Measurements from ENCODE around the gene MRPS27. TPM values are rescaled to one million over a fixed set of nuclear protein-coding genes. Genes with fewer than 3 reads are reported as not detected.
"Not testable (repeated sequence)": the region's sequence is repeated elsewhere in the genome, so short reads cannot be mapped to it uniquely, and the experiment has no call there.

MRPS27 gene
- total RNA-seq, 4 donors from 2014 or later = 48.7 to 63.7 (median 51.9) TPM

DNA sequence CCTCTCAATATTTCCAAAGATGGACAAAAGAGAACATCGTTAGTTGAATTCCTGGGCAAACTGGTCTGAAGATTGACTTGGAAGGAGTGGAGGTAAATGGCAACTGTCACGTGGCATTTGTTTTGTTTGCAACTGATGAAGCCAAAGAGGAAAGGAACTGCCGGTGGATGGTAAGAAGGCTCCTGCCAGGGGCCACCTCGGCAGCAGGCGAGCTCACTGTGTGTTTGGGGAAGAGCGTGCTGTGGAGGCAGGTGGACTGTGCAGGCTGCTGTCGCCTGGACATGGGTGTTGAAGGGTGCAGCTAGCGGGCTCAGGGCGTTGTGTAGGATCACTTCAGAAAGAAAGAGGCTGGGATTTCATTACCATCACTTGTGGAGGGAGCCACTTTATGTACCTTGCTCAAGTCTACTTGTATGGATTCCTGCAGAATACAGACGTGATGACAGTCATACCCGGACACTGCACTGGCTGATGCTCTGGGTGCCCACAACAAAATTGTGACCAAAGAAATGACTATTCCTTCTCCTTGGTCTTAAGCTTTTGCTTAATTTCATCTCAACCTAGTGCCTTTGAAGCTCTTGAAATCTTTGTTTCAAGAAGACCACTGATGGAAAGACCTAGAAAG lies 140.1 kb downstream of the MRPS27 start:
- Histone ChIP-seq H3K27me3 (no peaks in the 10 kb centered on the region), H3K4me1 (peaks cover 17% of the 10 kb centered on the region), H3K36me3 (peaks cover 8% of the 10 kb centered on the region), H3K4me3 (peak overlapping the region; percentile 29), H3K9me3 (no peaks in the 10 kb centered on the region), H3K27ac (peak overlapping the region; percentile 71)
- WGBS = 50% methylated on average over 11 of the region's 11 CpGs
- TF ChIP-seq POLR2AphosphoS5 (IDR thresholded peaks at IDR 0.05) (no peak), POLR2A (IDR thresholded peaks at IDR 0.05) (no peak), EP300 (IDR thresholded peaks at IDR 0.05) (no peak)
- TF ChIP-seq, protein P1, sequence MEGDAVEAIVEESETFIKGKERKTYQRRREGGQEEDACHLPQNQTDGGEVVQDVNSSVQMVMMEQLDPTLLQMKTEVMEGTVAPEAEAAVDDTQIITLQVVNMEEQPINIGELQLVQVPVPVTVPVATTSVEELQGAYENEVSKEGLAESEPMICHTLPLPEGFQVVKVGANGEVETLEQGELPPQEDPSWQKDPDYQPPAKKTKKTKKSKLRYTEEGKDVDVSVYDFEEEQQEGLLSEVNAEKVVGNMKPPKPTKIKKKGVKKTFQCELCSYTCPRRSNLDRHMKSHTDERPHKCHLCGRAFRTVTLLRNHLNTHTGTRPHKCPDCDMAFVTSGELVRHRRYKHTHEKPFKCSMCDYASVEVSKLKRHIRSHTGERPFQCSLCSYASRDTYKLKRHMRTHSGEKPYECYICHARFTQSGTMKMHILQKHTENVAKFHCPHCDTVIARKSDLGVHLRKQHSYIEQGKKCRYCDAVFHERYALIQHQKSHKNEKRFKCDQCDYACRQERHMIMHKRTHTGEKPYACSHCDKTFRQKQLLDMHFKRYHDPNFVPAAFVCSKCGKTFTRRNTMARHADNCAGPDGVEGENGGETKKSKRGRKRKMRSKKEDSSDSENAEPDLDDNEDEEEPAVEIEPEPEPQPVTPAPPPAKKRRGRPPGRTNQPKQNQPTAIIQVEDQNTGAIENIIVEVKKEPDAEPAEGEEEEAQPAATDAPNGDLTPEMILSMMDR (IDR thresholded peaks at IDR 0.05) = no peak
- DNase-seq (ENCODE audit: low spot score in 2 of 2) = no peak

DNA sequence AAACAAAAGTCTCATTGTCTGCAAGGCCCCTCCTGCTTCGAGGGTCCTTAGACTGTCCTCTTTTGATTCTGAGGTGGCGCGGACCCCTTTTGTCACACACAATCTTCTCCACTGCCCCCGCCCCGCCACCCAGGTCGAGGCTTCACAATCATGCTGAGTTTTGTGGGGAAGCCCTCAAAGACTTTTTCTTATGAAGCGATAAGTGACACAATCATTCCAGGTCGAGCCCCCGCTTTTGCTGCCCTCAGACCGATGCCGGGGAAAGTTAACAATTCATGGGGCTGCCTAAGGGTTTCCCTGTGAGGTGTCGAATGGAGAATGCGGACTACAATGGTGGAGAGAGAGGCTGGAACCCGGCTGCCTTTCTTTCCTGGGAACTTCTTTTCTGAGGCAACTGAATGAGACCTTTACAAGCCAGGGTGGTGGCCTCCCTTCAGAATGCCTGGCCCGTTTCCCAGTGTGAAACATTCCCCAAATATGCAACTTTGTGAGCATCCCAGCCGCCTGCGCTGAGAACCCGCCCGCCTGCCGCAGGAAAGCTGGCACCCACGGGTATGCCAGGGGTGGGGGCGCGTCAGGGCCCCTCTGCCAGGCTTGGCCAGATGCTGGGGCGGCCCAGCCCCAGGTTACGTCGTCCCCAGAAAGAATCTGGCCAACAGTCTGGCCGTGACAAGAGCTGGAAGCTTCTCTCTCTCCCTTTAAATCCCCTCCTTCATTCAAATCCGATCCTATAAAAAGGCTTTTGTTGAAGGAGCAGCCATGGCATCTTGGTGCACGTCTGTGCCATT lies 140.8 kb downstream of the MRPS27 start:
- Histone ChIP-seq H3K4me1 (peaks cover 17% of the 10 kb centered on the region), H3K9me3 (no peaks in the 10 kb centered on the region), H3K4me3 (peak overlapping the region; percentile 29), H3K36me3 (peaks cover 6% of the 10 kb centered on the region), H3K27ac (peak overlapping the region; percentile 71), H3K27me3 (no peaks in the 10 kb centered on the region)
- WGBS = 32% methylated on average over 24 of the region's 29 CpGs
- TF ChIP-seq EP300 (IDR thresholded peaks at IDR 0.05) = no peak
- TF ChIP-seq POLR2AphosphoS5 (IDR thresholded peaks at IDR 0.05) = peak in 1 of 3 donors; percentile 14
- DNase-seq (ENCODE audit: low spot score in 2 of 2) = peak; percentile 83 to 87

DNA sequence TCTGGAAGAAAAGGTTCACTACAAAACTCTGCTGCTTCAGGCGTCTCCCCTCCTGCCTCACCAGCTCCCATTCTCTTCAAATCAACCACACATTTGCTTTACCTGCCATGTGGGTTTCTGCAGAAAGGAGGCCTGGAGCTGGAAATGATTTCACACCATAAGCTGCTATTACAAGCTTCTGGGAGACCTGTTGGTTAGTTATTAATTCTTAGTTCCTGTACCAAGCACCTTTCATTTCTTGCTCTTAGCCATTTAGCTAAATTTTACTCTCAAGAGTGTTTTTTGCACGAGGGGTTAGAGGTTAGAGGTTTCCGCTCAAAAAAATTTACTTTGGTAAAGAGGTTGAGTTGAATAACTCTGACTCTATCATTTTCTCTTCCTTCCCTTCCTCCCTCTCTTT lies 142.5 kb downstream of the MRPS27 start:
- WGBS = 90% methylated on average over 3 of the region's 3 CpGs
- DNase-seq (ENCODE audit: low spot score in 2 of 2) = no peak
- H3K9me3 ChIP-seq = no peaks in the 10 kb centered on the region
- H3K27me3 ChIP-seq = no peaks in the 10 kb centered on the region
- no peaks in the 10 kb centered on the region for H3K36me3 ChIP-seq
- peak overlapping the region; percentile 71 for H3K27ac ChIP-seq
- TF ChIP-seq POLR2A (IDR thresholded peaks at IDR 0.05) = no peak
- TF ChIP-seq, protein P1 (IDR thresholded peaks at IDR 0.05) = no peak
- TF ChIP-seq EP300 (IDR thresholded peaks at IDR 0.05) = no peak
- no peak for TF ChIP-seq POLR2AphosphoS5 (IDR thresholded peaks at IDR 0.05)
- H3K4me3 ChIP-seq = no peak overlapping the region
- peaks cover 17% of the 10 kb centered on the region for H3K4me1 ChIP-seq

DNA sequence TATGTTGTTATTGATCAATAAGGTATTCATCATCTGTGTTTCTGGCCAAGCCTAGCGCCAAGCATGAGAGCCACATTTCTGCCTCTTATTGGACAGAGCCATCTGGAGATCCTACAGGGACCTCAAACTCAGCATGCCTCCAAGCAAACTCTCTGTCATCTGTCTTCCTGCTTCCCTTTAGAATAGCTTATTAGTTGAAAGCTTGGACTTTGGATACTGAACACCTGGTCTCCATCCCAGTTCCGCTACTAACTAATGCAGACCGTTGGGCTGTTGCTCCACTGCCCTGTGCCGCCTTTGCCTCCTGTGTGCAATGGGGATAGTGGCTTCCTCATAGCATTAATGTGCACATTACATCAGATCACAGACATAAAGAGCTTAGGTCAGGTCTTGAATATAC lies 147.3 kb downstream of the MRPS27 start:
- TF ChIP-seq POLR2AphosphoS5 (IDR thresholded peaks at IDR 0.05) (no peak), POLR2A (IDR thresholded peaks at IDR 0.05) (no peak), EP300 (IDR thresholded peaks at IDR 0.05) (no peak)
- TF ChIP-seq, protein P1 (IDR thresholded peaks at IDR 0.05) = no peak
- Histone ChIP-seq H3K9me3 (no peaks in the 10 kb centered on the region), H3K36me3 (no peaks in the 10 kb centered on the region), H3K27ac (no peak overlapping the region), H3K4me3 (no peak overlapping the region), H3K4me1 (peaks cover 7% of the 10 kb centered on the region), H3K27me3 (no peaks in the 10 kb centered on the region)
- DNase-seq (ENCODE audit: low spot score in 2 of 2) = no peak
- 95% methylated on average over 4 of the region's 4 CpGs for WGBS

DNA sequence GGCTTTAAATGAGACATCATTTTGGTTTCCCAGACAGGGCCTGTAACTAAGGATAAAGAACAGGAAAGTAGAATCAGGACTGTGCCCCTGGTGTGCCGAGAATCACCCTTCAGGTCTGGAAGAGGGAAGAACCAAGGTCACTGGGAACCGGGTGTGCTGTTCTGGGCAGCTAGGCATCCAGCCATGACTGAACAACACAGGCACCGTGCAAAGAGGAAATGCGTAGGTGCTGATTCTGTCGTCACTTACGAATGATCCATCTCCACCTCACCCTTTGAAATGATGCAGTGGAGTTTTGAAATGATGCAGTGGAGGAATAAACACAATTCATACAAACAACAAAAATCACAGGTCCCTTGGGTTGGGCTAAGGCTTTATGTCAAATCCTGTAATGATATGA lies 148.4 kb downstream of the MRPS27 start:
- 90% methylated on average over 6 of the region's 6 CpGs for WGBS
- no peak for DNase-seq (ENCODE audit: low spot score in 2 of 2)

DNA sequence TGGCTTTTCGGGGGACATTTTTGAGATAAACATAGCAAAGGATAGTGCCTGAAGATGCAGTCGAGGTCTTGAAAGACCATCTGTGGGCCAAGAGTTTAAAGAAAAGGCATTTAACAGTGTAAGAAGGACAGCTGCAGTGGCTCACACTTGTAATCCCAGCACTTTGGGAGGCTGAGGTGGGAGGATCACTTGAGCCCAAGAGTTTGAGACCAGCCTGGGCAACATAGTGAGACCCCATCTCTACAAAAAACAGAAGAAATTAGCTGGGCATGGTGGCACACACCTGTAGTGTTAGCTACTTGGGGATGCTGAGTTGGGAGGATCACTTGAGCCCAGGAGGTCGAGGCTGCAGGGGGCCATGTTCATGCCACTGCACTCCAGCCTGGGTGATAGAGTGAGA lies 148.9 kb downstream of the MRPS27 start:
- 95% methylated on average over 3 of the region's 3 CpGs for WGBS
- not testable (repeated sequence) for H3K9me3 ChIP-seq

More for the DNA sequence above, 148.4 kb downstream of the MRPS27 start:
- TF ChIP-seq POLR2AphosphoS5 (IDR thresholded peaks at IDR 0.05) (no peak), POLR2A (IDR thresholded peaks at IDR 0.05) (no peak), EP300 (IDR thresholded peaks at IDR 0.05) (no peak)
- TF ChIP-seq, protein P1 (IDR thresholded peaks at IDR 0.05) = no peak
- H3K36me3 ChIP-seq = no peaks in the 10 kb centered on the region
- H3K9me3 ChIP-seq = no peaks in the 10 kb centered on the region
- H3K27ac ChIP-seq = no peak overlapping the region
- no peak overlapping the region for H3K4me3 ChIP-seq
- H3K4me1 ChIP-seq = peaks cover 18% of the 10 kb centered on the region
- no peaks in the 10 kb centered on the region for H3K27me3 ChIP-seq

More for the DNA sequence above, 148.9 kb downstream of the MRPS27 start:
- H3K4me1 ChIP-seq = peaks cover 23% of the 10 kb centered on the region
- not testable (repeated sequence) for H3K36me3 ChIP-seq; H3K27ac ChIP-seq; H3K4me3 ChIP-seq; H3K27me3 ChIP-seq; DNase-seq (ENCODE audit: low spot score in 2 of 2)
